HEK293 (cell line): ENCODE results near the gene OPRM1.

Source experiments
- KLF9 ChIP-seq: fragments of 450-650 bp; formaldehyde crosslinking; IDR thresholded peaks from 2 replicates; pipeline ENCODE4 v1.5.1; 2016; ENCODE audit warnings: missing biosample characterization, missing genetic modification characterization, low read depth
- MYNN ChIP-seq: fragments of 450-650 bp; formaldehyde crosslinking; IDR thresholded peaks from 2 replicates; pipeline ENCODE4 v1.5.1; 2016; ENCODE audit warnings: missing biosample characterization, missing genetic modification characterization, borderline replicate concordance
- REST ChIP-seq: fragments of 450-650 bp; formaldehyde crosslinking; IDR thresholded peaks from 2 replicates; pipeline ENCODE4 v1.5.1; 2016; ENCODE audit warnings: missing biosample characterization, missing genetic modification characterization
- SCRT1 ChIP-seq: fragments of 450-650 bp; formaldehyde crosslinking; IDR thresholded peaks from 2 replicates; pipeline ENCODE4 v1.5.1; 2016; ENCODE audit warnings: missing biosample characterization, missing genetic modification characterization, borderline replicate concordance
- SETDB1 ChIP-seq: IDR thresholded peaks from one replicate; pipeline ENCODE4 v1.6.1; 2017; ENCODE audit warnings: mild to moderate bottlenecking, low read length, moderate library complexity, mixed read lengths; ENCODE audit not compliant: insufficient read length
- SP2 ChIP-seq: fragments of 450-650 bp; formaldehyde crosslinking; IDR thresholded peaks from 2 replicates; pipeline ENCODE4 v1.5.1; 2016; ENCODE audit warnings: missing biosample characterization, missing genetic modification characterization
- TCF7L2 ChIP-seq: IDR thresholded peaks from 2 replicates; pipeline ENCODE4 v1.6.1; 2011; ENCODE audit warnings: low read depth, mild to moderate bottlenecking, inconsistent platforms, low read length, moderate library complexity, borderline replicate concordance
- ZBTB17 ChIP-seq: fragments of 450-650 bp; formaldehyde crosslinking; IDR thresholded peaks from 2 replicates; pipeline ENCODE4 v1.5.1; 2016; ENCODE audit warnings: missing biosample characterization, missing genetic modification characterization
- ZBTB21 ChIP-seq: fragments of 450-650 bp; formaldehyde crosslinking; IDR thresholded peaks from 2 replicates; pipeline ENCODE4 v1.5.1; 2017; ENCODE audit warnings: missing biosample characterization, missing genetic modification characterization
- ZFHX2 ChIP-seq: fragments of 450-650 bp; formaldehyde crosslinking; conservative IDR thresholded peaks from 2 replicates; pipeline ENCODE4 v1.5.1; 2016; ENCODE audit warnings: missing biosample characterization, missing genetic modification characterization
- ZFP41 ChIP-seq: fragments of 450-650 bp; formaldehyde crosslinking; IDR thresholded peaks from 2 replicates; pipeline ENCODE4 v1.5.1; 2016; ENCODE audit warnings: missing biosample characterization, missing genetic modification characterization, borderline replicate concordance
- ZIC2 ChIP-seq: fragments of 450-650 bp; formaldehyde crosslinking; IDR thresholded peaks from 2 replicates; pipeline ENCODE4 v1.5.1; 2016; ENCODE audit warnings: missing biosample characterization, missing genetic modification characterization
- ZNF175 ChIP-seq: fragments of 450-650 bp; formaldehyde crosslinking; IDR thresholded peaks from 2 replicates; pipeline ENCODE4 v1.5.1; 2016; ENCODE audit warnings: missing biosample characterization, missing genetic modification characterization
- ZNF2 ChIP-seq: fragments of 450-650 bp; formaldehyde crosslinking; IDR thresholded peaks from 2 replicates; pipeline ENCODE4 v1.5.1; 2016; ENCODE audit warnings: missing biosample characterization, missing genetic modification characterization
- ZNF211 ChIP-seq: fragments of 450-650 bp; formaldehyde crosslinking; IDR thresholded peaks from 2 replicates; pipeline ENCODE4 v1.5.1; 2016; ENCODE audit warnings: low read depth, missing biosample characterization, missing genetic modification characterization
- ZNF221 ChIP-seq: fragments of 450-650 bp; formaldehyde crosslinking; IDR thresholded peaks from 2 replicates; pipeline ENCODE4 v1.5.1; 2017; ENCODE audit warnings: missing biosample characterization, missing genetic modification characterization, borderline replicate concordance
- ZNF266 ChIP-seq: fragments of 450-650 bp; formaldehyde crosslinking; IDR thresholded peaks from 2 replicates; pipeline ENCODE4 v1.5.1; 2016; ENCODE audit warnings: missing biosample characterization, missing genetic modification characterization, low read depth
- ZNF350 ChIP-seq: fragments of 450-650 bp; formaldehyde crosslinking; IDR thresholded peaks from 2 replicates; pipeline ENCODE4 v1.5.0; 2017; ENCODE audit warnings: missing biosample characterization, mild to moderate bottlenecking, missing genetic modification characterization
- ZNF362 ChIP-seq: fragments of 450-650 bp; formaldehyde crosslinking; IDR thresholded peaks from 2 replicates; pipeline ENCODE4 v1.5.1; 2016; ENCODE audit warnings: missing biosample characterization, missing genetic modification characterization
- ZNF610 ChIP-seq: fragments of 450-650 bp; formaldehyde crosslinking; IDR thresholded peaks from 2 replicates; pipeline ENCODE4 v1.5.1; 2016; ENCODE audit warnings: missing biosample characterization, missing genetic modification characterization, borderline replicate concordance
- ZNF621 ChIP-seq: fragments of 450-650 bp; formaldehyde crosslinking; IDR thresholded peaks from 2 replicates; pipeline ENCODE4 v1.5.1; 2017; ENCODE audit warnings: missing biosample characterization, missing genetic modification characterization
- ZNF623 ChIP-seq: fragments of 450-650 bp; formaldehyde crosslinking; IDR thresholded peaks from 2 replicates; pipeline ENCODE4 v1.5.1; 2016; ENCODE audit warnings: missing biosample characterization, missing genetic modification characterization
- ZNF660 ChIP-seq: fragments of 450-650 bp; IDR thresholded peaks from 2 replicates; pipeline ENCODE4 v1.5.1; 2018; ENCODE audit warnings: missing biosample characterization, mild to moderate bottlenecking, missing genetic modification characterization
- ZNF768 ChIP-seq: fragments of 450-650 bp; formaldehyde crosslinking; IDR thresholded peaks from 2 replicates; pipeline ENCODE4 v1.5.1; 2018; ENCODE audit warnings: missing biosample characterization, mild to moderate bottlenecking, missing genetic modification characterization
- ZSCAN23 ChIP-seq: fragments of 450-650 bp; formaldehyde crosslinking; IDR thresholded peaks from 2 replicates; pipeline ENCODE4 v1.5.1; 2016; ENCODE audit warnings: missing biosample characterization, missing genetic modification characterization
- ZSCAN30 ChIP-seq: fragments of 450-650 bp; IDR thresholded peaks from 2 replicates; pipeline ENCODE4 v1.5.1; 2018; ENCODE audit warnings: missing biosample characterization, mild to moderate bottlenecking, missing genetic modification characterization, moderate library complexity
- TF ChIP-seq, protein P1 (sequence below): fragments of 450-650 bp; formaldehyde crosslinking; IDR thresholded peaks from 2 replicates; pipeline ENCODE4 v1.5.1; 2016; ENCODE audit warnings: missing biosample characterization, missing genetic modification characterization, borderline replicate concordance
- TF ChIP-seq, protein P2 (sequence below): fragments of 450-650 bp; formaldehyde crosslinking; IDR thresholded peaks from 2 replicates; pipeline ENCODE4 v1.5.1; 2017; ENCODE audit warnings: missing biosample characterization, missing genetic modification characterization
- TF ChIP-seq, protein P3 (sequence below): fragments of 450-650 bp; IDR thresholded peaks from 2 replicates; pipeline ENCODE4 v1.5.1; 2018; ENCODE audit warnings: missing biosample characterization, mild to moderate bottlenecking, missing genetic modification characterization
- TF ChIP-seq, protein P4 (sequence below): fragments of 450-650 bp; formaldehyde crosslinking; IDR thresholded peaks from 2 replicates; pipeline ENCODE4 v1.5.1; 2016; ENCODE audit warnings: missing biosample characterization, missing genetic modification characterization

The OPRM1 gene

DNA sequence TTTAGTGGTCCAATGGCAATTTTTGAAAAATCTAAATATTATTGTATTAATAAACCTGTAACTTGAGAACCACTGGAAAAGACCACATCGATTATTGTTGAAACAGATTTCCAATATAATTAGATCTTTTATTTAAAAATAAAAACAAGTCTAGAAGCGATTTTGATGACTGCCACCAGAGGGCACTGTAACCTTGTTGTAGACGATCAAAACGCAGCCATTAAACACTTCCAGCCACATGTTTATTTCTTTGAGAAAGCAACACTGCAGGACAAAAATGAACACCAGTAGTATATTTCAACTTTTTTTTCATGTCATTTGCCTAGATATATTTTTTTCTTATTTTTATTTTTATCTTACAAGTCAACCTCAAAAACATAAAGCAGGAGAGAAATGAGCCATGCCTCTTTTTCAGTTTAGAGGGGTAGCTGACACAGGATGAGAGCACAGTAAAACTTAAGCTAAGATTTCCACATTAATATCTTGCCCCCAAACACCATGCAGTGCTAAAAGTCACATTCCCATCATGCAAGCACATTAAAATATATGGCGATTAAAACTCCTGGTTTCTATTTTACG lies 115.4 kb downstream of the OPRM1 start (continued):
- TF ChIP-seq SETDB1 (peak; percentile 99), ZBTB21 (no peak), ZNF768 (tag by site-specific recombination) (no peak), ZNF175 (no peak), ZNF266 (tag by site-specific recombination) (no peak), REST (tag by site-specific recombination) (no peak), TCF7L2 (no peak), ZFP41 (no peak), ZSCAN30 (tag by site-specific recombination) (0 out of 2 replicates have a peak, but pooled peaks have one; percentile 53), SP2 (no peak), ZNF362 (tag by site-specific recombination) (no peak), ZSCAN23 (tag by site-specific recombination) (no peak), SCRT1 (tag by site-specific recombination) (no peak), KLF9 (no peak), ZIC2 (tag by site-specific recombination) (no peak), ZNF2 (tag by site-specific recombination) (0 out of 2 replicates have a peak, but pooled peaks have one; percentile 26), ZNF623 (no peak), ZNF221 (tag by site-specific recombination) (no peak), ZNF621 (tag by site-specific recombination) (no peak), ZNF350 (tag by site-specific recombination) (no peak), ZBTB17 (no peak), ZNF211 (tag by site-specific recombination) (no peak), MYNN (no peak), ZNF660 (peak; percentile 48; the same call in 1 of the 2 replicates), ZFHX2 (tag by site-specific recombination) (no peak), ZNF610 (tag by site-specific recombination) (no peak)
- TF ChIP-seq, protein P1, sequence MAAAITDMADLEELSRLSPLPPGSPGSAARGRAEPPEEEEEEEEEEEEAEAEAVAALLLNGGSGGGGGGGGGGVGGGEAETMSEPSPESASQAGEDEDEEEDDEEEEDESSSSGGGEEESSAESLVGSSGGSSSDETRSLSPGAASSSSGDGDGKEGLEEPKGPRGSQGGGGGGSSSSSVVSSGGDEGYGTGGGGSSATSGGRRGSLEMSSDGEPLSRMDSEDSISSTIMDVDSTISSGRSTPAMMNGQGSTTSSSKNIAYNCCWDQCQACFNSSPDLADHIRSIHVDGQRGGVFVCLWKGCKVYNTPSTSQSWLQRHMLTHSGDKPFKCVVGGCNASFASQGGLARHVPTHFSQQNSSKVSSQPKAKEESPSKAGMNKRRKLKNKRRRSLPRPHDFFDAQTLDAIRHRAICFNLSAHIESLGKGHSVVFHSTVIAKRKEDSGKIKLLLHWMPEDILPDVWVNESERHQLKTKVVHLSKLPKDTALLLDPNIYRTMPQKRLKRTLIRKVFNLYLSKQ (tag by site-specific recombination), result no peak
- TF ChIP-seq, protein P2, sequence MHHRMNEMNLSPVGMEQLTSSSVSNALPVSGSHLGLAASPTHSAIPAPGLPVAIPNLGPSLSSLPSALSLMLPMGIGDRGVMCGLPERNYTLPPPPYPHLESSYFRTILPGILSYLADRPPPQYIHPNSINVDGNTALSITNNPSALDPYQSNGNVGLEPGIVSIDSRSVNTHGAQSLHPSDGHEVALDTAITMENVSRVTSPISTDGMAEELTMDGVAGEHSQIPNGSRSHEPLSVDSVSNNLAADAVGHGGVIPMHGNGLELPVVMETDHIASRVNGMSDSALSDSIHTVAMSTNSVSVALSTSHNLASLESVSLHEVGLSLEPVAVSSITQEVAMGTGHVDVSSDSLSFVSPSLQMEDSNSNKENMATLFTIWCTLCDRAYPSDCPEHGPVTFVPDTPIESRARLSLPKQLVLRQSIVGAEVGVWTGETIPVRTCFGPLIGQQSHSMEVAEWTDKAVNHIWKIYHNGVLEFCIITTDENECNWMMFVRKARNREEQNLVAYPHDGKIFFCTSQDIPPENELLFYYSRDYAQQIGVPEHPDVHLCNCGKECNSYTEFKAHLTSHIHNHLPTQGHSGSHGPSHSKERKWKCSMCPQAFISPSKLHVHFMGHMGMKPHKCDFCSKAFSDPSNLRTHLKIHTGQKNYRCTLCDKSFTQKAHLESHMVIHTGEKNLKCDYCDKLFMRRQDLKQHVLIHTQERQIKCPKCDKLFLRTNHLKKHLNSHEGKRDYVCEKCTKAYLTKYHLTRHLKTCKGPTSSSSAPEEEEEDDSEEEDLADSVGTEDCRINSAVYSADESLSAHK, result no peak
- TF ChIP-seq, protein P3, sequence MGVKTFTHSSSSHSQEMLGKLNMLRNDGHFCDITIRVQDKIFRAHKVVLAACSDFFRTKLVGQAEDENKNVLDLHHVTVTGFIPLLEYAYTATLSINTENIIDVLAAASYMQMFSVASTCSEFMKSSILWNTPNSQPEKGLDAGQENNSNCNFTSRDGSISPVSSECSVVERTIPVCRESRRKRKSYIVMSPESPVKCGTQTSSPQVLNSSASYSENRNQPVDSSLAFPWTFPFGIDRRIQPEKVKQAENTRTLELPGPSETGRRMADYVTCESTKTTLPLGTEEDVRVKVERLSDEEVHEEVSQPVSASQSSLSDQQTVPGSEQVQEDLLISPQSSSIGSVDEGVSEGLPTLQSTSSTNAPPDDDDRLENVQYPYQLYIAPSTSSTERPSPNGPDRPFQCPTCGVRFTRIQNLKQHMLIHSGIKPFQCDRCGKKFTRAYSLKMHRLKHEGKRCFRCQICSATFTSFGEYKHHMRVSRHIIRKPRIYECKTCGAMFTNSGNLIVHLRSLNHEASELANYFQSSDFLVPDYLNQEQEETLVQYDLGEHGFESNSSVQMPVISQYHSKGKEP, result no peak
- TF ChIP-seq, protein P4, sequence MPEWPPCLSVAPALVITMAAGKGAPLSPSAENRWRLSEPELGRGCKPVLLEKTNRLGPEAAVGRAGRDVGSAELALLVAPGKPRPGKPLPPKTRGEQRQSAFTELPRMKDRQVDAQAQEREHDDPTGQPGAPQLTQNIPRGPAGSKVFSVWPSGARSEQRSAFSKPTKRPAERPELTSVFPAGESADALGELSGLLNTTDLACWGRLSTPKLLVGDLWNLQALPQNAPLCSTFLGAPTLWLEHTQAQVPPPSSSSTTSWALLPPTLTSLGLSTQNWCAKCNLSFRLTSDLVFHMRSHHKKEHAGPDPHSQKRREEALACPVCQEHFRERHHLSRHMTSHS (tag by site-specific recombination), result no peak
